IMR-90 (cell line): Measurements from ENCODE around the gene NEU1.

ENCODE experiments used
- RAD21 ChIP-seq: IDR thresholded peaks from 2 replicates; pipeline ENCODE4 v1.6.1; 2012; ENCODE audit warnings: low read length, improper control_type of control experiment
- RFX5 ChIP-seq: IDR thresholded peaks from 2 replicates; pipeline ENCODE4 v1.8.0; 2012; ENCODE audit warnings: low read depth, mild to moderate bottlenecking, low read length, moderate library complexity
- SMC3 ChIP-seq: fragments of 150-350 bp; IDR thresholded peaks from 2 replicates; pipeline ENCODE4 v1.6.1; 2016; ENCODE audit warnings: low read depth, mild to moderate bottlenecking, antibody characterized with exemption, low read length, moderate library complexity

DNA sequence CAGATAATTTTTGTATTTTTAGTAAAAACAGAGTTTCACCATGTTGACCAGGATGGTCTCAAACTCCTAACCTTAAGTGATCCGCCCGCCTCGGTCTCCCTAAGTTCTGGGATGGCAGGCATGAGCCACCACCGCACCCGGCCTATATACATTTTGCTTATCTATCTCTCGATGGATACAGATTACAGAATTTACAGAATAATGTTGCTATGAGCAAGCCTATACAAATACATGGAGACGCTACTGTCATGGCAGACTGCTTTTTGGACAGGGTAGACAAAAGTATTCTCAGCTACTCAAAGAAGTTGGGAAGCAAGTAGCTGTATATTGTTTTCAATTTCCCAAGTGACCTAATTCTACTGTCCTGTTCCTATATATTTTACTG lies 49.2 kb downstream of the NEU1 start:
- TF ChIP-seq SMC3 (no peak), RFX5 (no peak), RAD21 (no peak)
